Kidney (tissue), 14 donors: ENCODE results near the gene CACNA1H. TPM values are rescaled to one million over a fixed set of nuclear protein-coding genes. Genes with fewer than 3 reads are reported as not detected.

Experiments used
- DNase-seq, 5 donors: peaks; one replicate each; pipeline ENCODE4 v3.0.0-alpha.2; 2013 to 2020
- FAIRE-seq: peaks from 2 replicates; lab custom pipeline; 2012; peaks lifted over from hg19 to GRCh38; lab: Jason Lieb, UNC
- H3K27ac ChIP-seq, 2 donors: one replicate each; pipeline ENCODE4 v1.7.0; 2013; ENCODE audit warnings: low read depth in 2 of 2, low read length in 2 of 2, inconsistent platforms in 1 of 2
- H3K27me3 ChIP-seq: one replicate; pipeline ENCODE4 v1.7.1; 2013; ENCODE audit warnings: low read length, inconsistent platforms; ENCODE audit not compliant: control insufficient read depth, insufficient read depth
- H3K36me3 ChIP-seq, 3 donors: one replicate each; pipeline versions ENCODE4 v1.7.0 to v1.7.1; 2013; ENCODE audit warnings: low read length in 3 of 3, control low read depth in 1 of 3, inconsistent platforms in 1 of 3; ENCODE audit not compliant: insufficient read depth in 3 of 3, control insufficient read depth in 2 of 3
- H3K4me1 ChIP-seq, 3 donors: one replicate each; pipeline versions ENCODE4 v1.7.0 to v1.7.1; 2013; ENCODE audit warnings: low read length in 3 of 3, inconsistent platforms in 1 of 3, low read depth in 1 of 3; ENCODE audit not compliant: control insufficient read depth in 2 of 3, insufficient read depth in 2 of 3
- H3K4me3 ChIP-seq, 3 donors: one replicate each; pipeline versions ENCODE4 v1.7.0 to v1.8.1; 2013; ENCODE audit warnings: low read length in 3 of 3, control low read depth in 1 of 3, inconsistent platforms in 1 of 3
- H3K9ac ChIP-seq, 3 donors: one replicate each; pipeline versions ENCODE4 v1.7.0 to v1.7.1; 2013; ENCODE audit warnings: low read length in 3 of 3, control low read depth in 1 of 3, inconsistent platforms in 1 of 3
- H3K9me3 ChIP-seq, 3 donors: one replicate each; pipeline versions ENCODE4 v1.7.0 to v1.7.1; 2013; ENCODE audit warnings: low read length in 3 of 3, control low read depth in 1 of 3, inconsistent platforms in 1 of 3; ENCODE audit not compliant: control insufficient read depth in 2 of 3, insufficient read depth in 1 of 3
- CTCF ChIP-seq: IDR thresholded peaks from 3 replicates; pipeline ENCODE4 v1.5.1; 2012; ENCODE audit warnings: mild to moderate bottlenecking, moderate library complexity, borderline replicate concordance; ENCODE audit not compliant: insufficient read depth; ENCODE audit errors: extremely low read depth
- intact Hi-C: fragments of 100-400 bp; cut with DNase I; formaldehyde crosslinking; loops from one replicate; pipeline ENCODE4 v1.11.1; 2022
- polyA plus RNA-seq: library from polyadenylated mRNA; stranded (reverse); fragments of 350-450 nt; fragmentation: Illumina TruSeq; extraction: RNeasy Lipid Tissue Mini Kit (QIAGEN cat#74804); gene quantifications from one replicate; pipeline ENCODE4 v1.2.3, GENCODE V29; 2014; ENCODE audit warnings: low read depth, low replicate concordance; ENCODE audit not compliant: insufficient read depth
- total RNA-seq: library from RNA; stranded (reverse); fragmentation: NEBNext Ultra II Directional; extraction: Animal tissue kit (Norgen Biotek cat#: 25700); gene quantifications from one replicate; pipeline ENCODE4 v1.2.1, GENCODE V29; 2021
- donor health status: control.
- donor health status: control.
- donor health status: control.
- donor health status: control.
- donor health status: control.
- donor health status: DM: yes; HTN: yes; CAD: no.
- donor health status: Normal renal cell carcinoma (clear cell type).

CACNA1H gene
- total and polyA plus RNA-seq, 2 donors from 2014 or later: 6.4 to 20.6 TPM

- no peaks in the 10 kb centered on the region for H3K4me1 ChIP-seq
- DNase-seq (no peak), FAIRE-seq (no peak)
- no peaks in the 10 kb centered on the region for H3K27me3 ChIP-seq
- no peak for TF ChIP-seq CTCF
- no peak overlapping the region for H3K9ac ChIP-seq
- H3K27ac ChIP-seq: no peak overlapping the region
- H3K36me3 ChIP-seq: no peaks in the 10 kb centered on the region
- no peaks in the 10 kb centered on the region for H3K9me3 ChIP-seq
- H3K4me3 ChIP-seq: no peak overlapping the region
- intact Hi-C loops: no loop called here
Observed at GRCh38 chr16:1124291-1124690, 28.6 kb upstream of the CACNA1H start.

GRCh38 chr16:1124795-1125194, 28.1 kb upstream of the CACNA1H start:
- no peaks in the 10 kb centered on the region for H3K9me3 ChIP-seq
- H3K4me1 ChIP-seq: no peaks in the 10 kb centered on the region
- intact Hi-C loops: no loop called here
- no peak overlapping the region for H3K4me3 ChIP-seq
- no peak for DNase-seq
- no peaks in the 10 kb centered on the region for H3K27me3 ChIP-seq
- no peak overlapping the region for H3K9ac ChIP-seq
- no peak for TF ChIP-seq CTCF
- no peak overlapping the region for H3K27ac ChIP-seq
- no peaks in the 10 kb centered on the region for H3K36me3 ChIP-seq
- FAIRE-seq: no peak

GRCh38 chr16:1125471-1125870, 27.4 kb upstream of the CACNA1H start:
- no peak for FAIRE-seq
- H3K36me3 ChIP-seq: no peaks in the 10 kb centered on the region
- no peak overlapping the region for H3K4me3 ChIP-seq
- no peak overlapping the region for H3K27ac ChIP-seq
- no peak overlapping the region for H3K9ac ChIP-seq
- no peak for TF ChIP-seq CTCF
- H3K4me1 ChIP-seq: no peaks in the 10 kb centered on the region
- no peaks in the 10 kb centered on the region for H3K27me3 ChIP-seq
- DNase-seq: peak in 4 of 5 donors; percentile 88 to 93 (median 90)
- intact Hi-C loops: no loop called here
- H3K9me3 ChIP-seq: no peaks in the 10 kb centered on the region

GRCh38 chr16:1126044-1126443, 26.9 kb upstream of the CACNA1H start:
- Histone ChIP-seq H3K4me1 (no peaks in the 10 kb centered on the region), H3K9me3 (no peaks in the 10 kb centered on the region), H3K9ac (no peak overlapping the region), H3K27ac (no peak overlapping the region), H3K4me3 (no peak overlapping the region), H3K36me3 (no peaks in the 10 kb centered on the region), H3K27me3 (no peaks in the 10 kb centered on the region)
- no peak for DNase-seq
- no peak for TF ChIP-seq CTCF
- FAIRE-seq: no peak
- intact Hi-C loops: no loop called here
